Skeletal muscle satellite cell (primary cell): ENCODE results near the gene TMEM266.

ENCODE experiments used
- H3K27me3 ChIP-seq: 2 replicates; pipeline ENCODE4 v1.7.0; 2013; ENCODE audit warnings: low read length; ENCODE audit not compliant: control insufficient read depth, insufficient read depth
- H3K36me3 ChIP-seq: 2 replicates; pipeline ENCODE4 v1.7.0; 2013; ENCODE audit warnings: mild to moderate bottlenecking, control low read depth, low read length; ENCODE audit not compliant: insufficient read depth
- H3K4me1 ChIP-seq: 2 replicates; pipeline ENCODE4 v1.7.0; 2013; ENCODE audit warnings: low read length; ENCODE audit not compliant: control insufficient read depth, insufficient read depth
- H3K4me2 ChIP-seq: 2 replicates; pipeline ENCODE4 v1.7.0; 2013; ENCODE audit warnings: mild to moderate bottlenecking, low read length
- H3K4me3 ChIP-seq: 2 replicates; pipeline ENCODE4 v1.7.0; 2013; ENCODE audit warnings: low read length
- H3K9ac ChIP-seq: 2 replicates; pipeline ENCODE4 v1.7.0; 2013; ENCODE audit warnings: mild to moderate bottlenecking, low read depth, low read length, moderate library complexity
- H3K9me3 ChIP-seq: replicated peaks from 2 replicates; pipeline ENCODE4 v1.7.0; 2013; ENCODE audit warnings: mild to moderate bottlenecking, control low read depth, low read length

TMEM266 gene

GRCh38 chr15:76070921-76071635 is 11.3 kb downstream of the TMEM266 start:
- H3K4me3 ChIP-seq = no peak overlapping the region
- no peaks in the 10 kb centered on the region for H3K36me3 ChIP-seq
- no peaks in the 10 kb centered on the region for H3K9me3 ChIP-seq
- no peaks in the 10 kb centered on the region for H3K4me1 ChIP-seq
- no peak overlapping the region for H3K9ac ChIP-seq
- peaks cover 43% of the 10 kb centered on the region for H3K27me3 ChIP-seq
- H3K4me2 ChIP-seq = no peak overlapping the region

GRCh38 chr15:76071806-76072205 is 12.0 kb downstream of the TMEM266 start:
- Histone ChIP-seq H3K4me1 (no peaks in the 10 kb centered on the region), H3K4me2 (no peak overlapping the region), H3K36me3 (no peaks in the 10 kb centered on the region), H3K9ac (no peak overlapping the region), H3K4me3 (no peak overlapping the region), H3K27me3 (peaks cover 38% of the 10 kb centered on the region), H3K9me3 (no peaks in the 10 kb centered on the region)

DNA sequence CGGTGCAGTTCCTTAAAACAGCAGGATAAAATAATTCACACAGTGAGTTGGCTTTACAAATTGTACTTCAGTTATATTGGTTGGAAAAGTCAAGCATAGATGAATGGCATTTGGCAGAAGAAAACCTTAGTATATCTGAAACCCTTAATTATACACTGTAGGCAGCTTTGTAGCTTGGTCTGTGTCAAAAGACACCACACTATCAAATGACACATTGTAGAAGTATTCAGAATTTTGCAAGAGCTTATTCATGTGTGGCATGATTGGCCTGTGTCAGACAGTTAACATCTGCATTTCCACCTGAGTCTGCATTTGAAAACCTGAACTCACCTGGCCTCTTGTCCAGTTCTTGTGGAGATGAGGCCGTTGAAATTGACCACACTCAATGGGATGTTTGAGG is 13.8 kb downstream of the TMEM266 start:
- Histone ChIP-seq H3K9me3 (no peaks in the 10 kb centered on the region), H3K4me3 (no peak overlapping the region), H3K27me3 (peaks cover 27% of the 10 kb centered on the region), H3K9ac (no peak overlapping the region), H3K36me3 (no peaks in the 10 kb centered on the region), H3K4me1 (no peaks in the 10 kb centered on the region), H3K4me2 (no peak overlapping the region)

- H3K27me3 ChIP-seq = peaks cover 18% of the 10 kb centered on the region
- H3K9ac ChIP-seq = no peak overlapping the region
- H3K4me1 ChIP-seq = no peaks in the 10 kb centered on the region
- no peaks in the 10 kb centered on the region for H3K9me3 ChIP-seq
- no peak overlapping the region for H3K4me2 ChIP-seq
- no peak overlapping the region for H3K4me3 ChIP-seq
- no peaks in the 10 kb centered on the region for H3K36me3 ChIP-seq
Observed at GRCh38 chr15:76075046-76075445, 15.3 kb downstream of the TMEM266 start.

DNA sequence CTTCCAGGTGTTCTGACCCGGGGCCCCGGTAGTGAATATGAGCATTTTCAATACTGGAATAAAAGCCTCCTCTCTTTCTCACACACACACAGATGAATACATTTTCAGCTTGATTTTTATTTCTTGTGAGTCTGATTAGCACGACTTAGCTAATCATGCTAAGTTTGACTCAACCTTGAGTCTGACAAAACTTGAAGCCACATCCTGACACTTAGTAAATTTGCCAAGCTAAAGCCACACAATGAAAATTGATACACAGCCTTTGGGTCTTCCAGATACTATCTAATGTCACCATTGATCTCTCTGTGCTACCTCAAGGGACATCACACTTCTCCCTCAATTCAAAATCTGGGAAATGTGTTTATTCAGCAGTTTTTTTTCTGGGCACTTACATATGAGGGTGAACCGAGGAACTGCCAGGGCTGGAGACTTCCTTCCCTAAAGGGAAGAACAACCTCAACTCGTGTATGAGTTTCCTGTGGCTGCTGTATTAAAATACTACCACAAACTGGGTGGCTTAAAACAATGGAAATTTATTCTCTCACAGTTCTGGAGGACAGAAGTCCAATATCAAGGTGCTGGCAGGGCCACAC is 18.6 kb downstream of the TMEM266 start:
- H3K9me3 ChIP-seq = no peaks in the 10 kb centered on the region
- no peak overlapping the region for H3K4me3 ChIP-seq
- no peak overlapping the region for H3K9ac ChIP-seq
- H3K27me3 ChIP-seq = peaks cover 13% of the 10 kb centered on the region
- no peaks in the 10 kb centered on the region for H3K4me1 ChIP-seq
- no peak overlapping the region for H3K4me2 ChIP-seq
- H3K36me3 ChIP-seq = no peaks in the 10 kb centered on the region

GRCh38 chr15:76084256-76084655 is 24.5 kb downstream of the TMEM266 start:
- no peak overlapping the region for H3K9ac ChIP-seq
- no peaks in the 10 kb centered on the region for H3K36me3 ChIP-seq
- H3K4me2 ChIP-seq = no peak overlapping the region
- no peaks in the 10 kb centered on the region for H3K4me1 ChIP-seq
- H3K27me3 ChIP-seq = peaks cover 21% of the 10 kb centered on the region
- no peaks in the 10 kb centered on the region for H3K9me3 ChIP-seq
- H3K4me3 ChIP-seq = no peak overlapping the region

- no peak overlapping the region for H3K9ac ChIP-seq
- H3K4me1 ChIP-seq = no peaks in the 10 kb centered on the region
- no peaks in the 10 kb centered on the region for H3K9me3 ChIP-seq
- H3K36me3 ChIP-seq = no peaks in the 10 kb centered on the region
- H3K4me2 ChIP-seq = no peak overlapping the region
- H3K4me3 ChIP-seq = no peak overlapping the region
- H3K27me3 ChIP-seq = peaks cover 27% of the 10 kb centered on the region
Observed at GRCh38 chr15:76098685-76099084, 38.9 kb downstream of the TMEM266 start.

DNA sequence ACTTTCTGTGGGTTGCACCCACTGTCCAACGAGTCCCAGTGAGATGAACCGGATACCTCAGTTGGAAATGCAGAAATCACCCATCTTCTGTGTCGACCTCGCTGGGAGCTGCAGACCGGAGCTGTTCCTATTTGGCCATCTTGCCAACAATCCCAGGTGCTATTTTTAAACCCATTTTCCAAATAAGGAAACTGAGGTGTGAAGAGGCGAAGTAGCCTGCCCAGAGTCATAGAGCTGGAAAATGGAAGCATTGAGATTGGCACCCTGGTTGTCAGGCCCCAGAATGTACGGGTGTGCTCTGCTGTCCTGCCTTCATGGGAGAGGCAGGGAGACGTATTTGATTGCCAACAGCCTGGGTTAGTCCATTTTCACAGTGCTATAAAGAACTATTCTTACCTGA is 39.6 kb downstream of the TMEM266 start:
- H3K9me3 ChIP-seq = no peaks in the 10 kb centered on the region
- H3K4me1 ChIP-seq = no peaks in the 10 kb centered on the region
- H3K4me3 ChIP-seq = no peak overlapping the region
- no peak overlapping the region for H3K4me2 ChIP-seq
- H3K36me3 ChIP-seq = no peaks in the 10 kb centered on the region
- H3K27me3 ChIP-seq = peaks cover 27% of the 10 kb centered on the region
- H3K9ac ChIP-seq = no peak overlapping the region

GRCh38 chr15:76100361-76100760 is 40.6 kb downstream of the TMEM266 start:
- Histone ChIP-seq H3K4me2 (no peak overlapping the region), H3K4me1 (no peaks in the 10 kb centered on the region), H3K36me3 (no peaks in the 10 kb centered on the region), H3K27me3 (peaks cover 27% of the 10 kb centered on the region), H3K9ac (no peak overlapping the region), H3K9me3 (no peaks in the 10 kb centered on the region), H3K4me3 (no peak overlapping the region)

GRCh38 chr15:76101655-76102054 is 41.9 kb downstream of the TMEM266 start:
- Histone ChIP-seq H3K9ac (no peak overlapping the region), H3K4me2 (no peak overlapping the region), H3K4me3 (no peak overlapping the region), H3K27me3 (peaks cover 27% of the 10 kb centered on the region), H3K36me3 (no peaks in the 10 kb centered on the region), H3K4me1 (no peaks in the 10 kb centered on the region), H3K9me3 (no peaks in the 10 kb centered on the region)

- Histone ChIP-seq H3K27me3 (peaks cover 27% of the 10 kb centered on the region), H3K36me3 (no peaks in the 10 kb centered on the region)
Observed at GRCh38 chr15:76105391-76105790, 45.6 kb downstream of the TMEM266 start.

DNA sequence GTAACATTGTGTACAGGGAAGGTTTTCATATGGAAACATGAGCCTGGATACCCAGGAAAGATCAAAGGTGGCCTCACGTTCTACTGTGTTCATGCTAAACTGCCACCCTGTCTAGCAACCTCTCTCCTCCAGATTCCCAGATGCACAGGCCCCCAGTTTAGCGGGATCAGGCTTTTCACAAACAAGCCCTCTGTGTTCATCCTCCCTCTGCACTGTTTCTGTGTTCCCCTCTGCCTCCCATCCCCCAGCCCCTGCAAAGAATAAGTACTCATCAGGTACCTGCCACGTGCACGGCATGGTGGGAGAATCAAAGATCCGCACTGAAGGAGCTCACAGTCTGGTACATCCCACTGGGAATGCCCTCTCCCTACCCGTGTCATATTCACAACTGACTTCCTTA is 46.1 kb downstream of the TMEM266 start:
- Histone ChIP-seq H3K4me3 (no peak overlapping the region), H3K4me2 (no peak overlapping the region), H3K4me1 (no peaks in the 10 kb centered on the region), H3K9me3 (no peaks in the 10 kb centered on the region), H3K36me3 (no peaks in the 10 kb centered on the region), H3K9ac (no peak overlapping the region), H3K27me3 (peaks cover 21% of the 10 kb centered on the region)

More at GRCh38 chr15:76105391-76105790, 45.6 kb downstream of the TMEM266 start:
- H3K4me2 ChIP-seq = no peak overlapping the region
- H3K9ac ChIP-seq = no peak overlapping the region
- no peak overlapping the region for H3K4me3 ChIP-seq
- H3K9me3 ChIP-seq = no peaks in the 10 kb centered on the region
- H3K4me1 ChIP-seq = no peaks in the 10 kb centered on the region
